HEK293T (cell line): ENCODE data around the gene GPR143.
"Not testable (repeated sequence)": the region's sequence is repeated elsewhere in the genome, so short reads cannot be mapped to it uniquely, and the experiment has no call there.

Experiments used
- CTCF ChIA-PET: fragments of 350-600 bp; formaldehyde crosslinking; extraction: SDS; loops from one replicate; lab custom pipeline; 2021; ENCODE audit warnings: antibody characterized with exemption, inconsistent platforms; lab: Yijun Ruan, JAX
- POLR2A ChIA-PET: fragments of 350-600 bp; formaldehyde crosslinking; extraction: SDS; loops from one replicate; lab custom pipeline; 2020; ENCODE audit warnings: antibody characterized with exemption, inconsistent platforms; lab: Yijun Ruan, JAX
- DNase-seq: peaks from one replicate; pipeline ENCODE4 v3.0.0; 2012; ENCODE audit warnings: mixed read lengths; ENCODE audit errors: extremely low spot score
- ARNT ChIP-seq: fragments of 450-650 bp; IDR thresholded peaks from 2 replicates; pipeline ENCODE4 v1.6.1; 2017; ENCODE audit warnings: mild to moderate bottlenecking
- BHLHE40 ChIP-seq: fragments of 450-650 bp; IDR thresholded peaks from 2 replicates; pipeline ENCODE4 v1.6.1; 2016; ENCODE audit warnings: mild to moderate bottlenecking, moderate library complexity, borderline replicate concordance
- CTBP1 ChIP-seq: fragments of 450-650 bp; IDR thresholded peaks from 2 replicates; pipeline ENCODE4 v1.6.1; 2016; ENCODE audit warnings: borderline replicate concordance
- ELF4 ChIP-seq: fragments of 450-650 bp; IDR thresholded peaks from 2 replicates; pipeline ENCODE4 v1.6.1; 2017; ENCODE audit warnings: antibody characterized with exemption
- FOXA1 ChIP-seq: fragments of 450-650 bp; IDR thresholded peaks from 2 replicates; pipeline ENCODE4 v1.6.1; 2016; ENCODE audit warnings: mild to moderate bottlenecking
- FOXK2 ChIP-seq: fragments of 450-650 bp; IDR thresholded peaks from 2 replicates; pipeline ENCODE4 v1.6.1; 2016; ENCODE audit warnings: mild to moderate bottlenecking
- FOXM1 ChIP-seq: fragments of 450-650 bp; IDR thresholded peaks from 2 replicates; pipeline ENCODE4 v1.6.1; 2017; ENCODE audit warnings: mild to moderate bottlenecking, borderline replicate concordance
- HDGF ChIP-seq: fragments of 450-650 bp; IDR thresholded peaks from 2 replicates; pipeline ENCODE4 v1.6.1; 2017; ENCODE audit warnings: antibody characterized with exemption, borderline replicate concordance
- L3MBTL2 ChIP-seq: fragments of 450-650 bp; conservative IDR thresholded peaks from 2 replicates; pipeline ENCODE4 v1.6.1; 2016; ENCODE audit warnings: mild to moderate bottlenecking
- LEF1 ChIP-seq: fragments of 450-650 bp; IDR thresholded peaks from 2 replicates; pipeline ENCODE4 v1.6.1; 2017; ENCODE audit warnings: mild to moderate bottlenecking, borderline replicate concordance
- NFRKB ChIP-seq: fragments of 450-650 bp; IDR thresholded peaks from 2 replicates; pipeline ENCODE4 v1.6.1; 2016; ENCODE audit warnings: mild to moderate bottlenecking, moderate library complexity
- PKNOX1 ChIP-seq: fragments of 450-650 bp; IDR thresholded peaks from 2 replicates; pipeline ENCODE4 v1.6.1; 2016
- SP1 ChIP-seq: fragments of 450-650 bp; IDR thresholded peaks from 2 replicates; pipeline ENCODE4 v1.6.1; 2017
- SUZ12 ChIP-seq: fragments of 450-650 bp; IDR thresholded peaks from 2 replicates; pipeline ENCODE4 v1.6.1; 2016; ENCODE audit warnings: mild to moderate bottlenecking
- TARDBP ChIP-seq: fragments of 450-650 bp; IDR thresholded peaks from 2 replicates; pipeline ENCODE4 v1.6.1; 2016
- ZNF384 ChIP-seq: fragments of 450-650 bp; IDR thresholded peaks from 2 replicates; pipeline ENCODE4 v1.6.1; 2016

The GPR143 gene

GRCh38 chrX:9785254-9785943 lies 19.8 kb upstream of the GPR143 start:
- POLR2A ChIA-PET, result no interaction called here
- CTCF ChIA-PET, result no interaction called here
- no peak for DNase-seq
- no peak for TF ChIP-seq TARDBP
- no peak for TF ChIP-seq CTBP1
- TF ChIP-seq ARNT, result no peak
- TF ChIP-seq BHLHE40, result no peak
- TF ChIP-seq FOXA1, result no peak
- no peak for TF ChIP-seq FOXM1
- no peak for TF ChIP-seq FOXK2
- TF ChIP-seq LEF1, result no peak
- TF ChIP-seq NFRKB, result no peak

- TF ChIP-seq PKNOX1 (no peak), NFRKB (no peak), ARNT (no peak), LEF1 (no peak)
- CTCF ChIA-PET, result no interaction called here
- POLR2A ChIA-PET, result no interaction called here
Measured at GRCh38 chrX:9784332-9784731, 18.7 kb upstream of the GPR143 start.

GRCh38 chrX:9781941-9782340 lies 16.3 kb upstream of the GPR143 start:
- no peak for TF ChIP-seq HDGF
- no peak for TF ChIP-seq NFRKB
- no peak for TF ChIP-seq TARDBP
- no peak for TF ChIP-seq ZNF384
- TF ChIP-seq ELF4, result no peak
- DNase-seq, result no peak
- CTCF ChIA-PET, result no interaction called here
- POLR2A ChIA-PET, result no interaction called here

More at GRCh38 chrX:9784332-9784731, 18.7 kb upstream of the GPR143 start:
- DNase-seq, result no peak

GRCh38 chrX:9775930-9776329 lies 10.3 kb upstream of the GPR143 start:
- DNase-seq, result no peak
- CTCF ChIA-PET, result no interaction called here
- POLR2A ChIA-PET, result no interaction called here
- TF ChIP-seq L3MBTL2 (no peak), FOXK2 (no peak), SUZ12 (no peak), ARNT (no peak), TARDBP (no peak), BHLHE40 (no peak), PKNOX1 (no peak), LEF1 (no peak), FOXM1 (no peak), ELF4 (no peak), CTBP1 (no peak), FOXA1 (no peak), SP1 (no peak), NFRKB (no peak)

GRCh38 chrX:9772943-9773342 lies 7.3 kb upstream of the GPR143 start:
- POLR2A ChIA-PET, result no interaction called here
- no peak for TF ChIP-seq HDGF
- no peak for TF ChIP-seq CTBP1
- TF ChIP-seq SUZ12, result no peak
- no peak for TF ChIP-seq FOXA1
- TF ChIP-seq L3MBTL2, result no peak
- no peak for TF ChIP-seq SP1
- CTCF ChIA-PET, result no interaction called here
- no peak for DNase-seq

- ChIA-PET POLR2A (no interaction called here), CTCF (no interaction called here)
- no peak for TF ChIP-seq TARDBP
- no peak for TF ChIP-seq FOXK2
- no peak for TF ChIP-seq BHLHE40
- no peak for TF ChIP-seq LEF1
- no peak for DNase-seq
Measured at GRCh38 chrX:9770319-9770718, 4.7 kb upstream of the GPR143 start.

- POLR2A ChIA-PET, DNase-seq: not testable (repeated sequence)
- CTCF ChIA-PET, result interaction anchor here (0.6 kb wide), 2 partner anchors 14 to 326 kb away, joined by 3 read pairs; no protein-coding TSS in a partner anchor
Measured at GRCh38 chrX:9768321-9768839, 2.7 kb upstream of the GPR143 start.

- CTCF ChIA-PET, result no interaction called here
- DNase-seq, result no peak
- no peak for TF ChIP-seq BHLHE40
- no peak for TF ChIP-seq CTBP1
- TF ChIP-seq ARNT, result no peak
- no peak for TF ChIP-seq HDGF
- POLR2A ChIA-PET, result no interaction called here
Measured at GRCh38 chrX:9767375-9767774, 1.7 kb upstream of the GPR143 start.
